Germinal center (tissue), 1 donor: ENCODE results near the gene C3orf20.
A peak's percentile ranks its signal among the peaks of the same experiment; 100 is the strongest.
"Not testable (repeated sequence)": the region's sequence is repeated elsewhere in the genome, so short reads cannot be mapped to it uniquely, and the experiment has no call there.

ENCODE experiments used
- DNase-seq: peaks from one replicate; pipeline ENCODE4 v3.0.0; 2012; ENCODE audit warnings: mixed read lengths, low spot score

The C3orf20 gene

DNA sequence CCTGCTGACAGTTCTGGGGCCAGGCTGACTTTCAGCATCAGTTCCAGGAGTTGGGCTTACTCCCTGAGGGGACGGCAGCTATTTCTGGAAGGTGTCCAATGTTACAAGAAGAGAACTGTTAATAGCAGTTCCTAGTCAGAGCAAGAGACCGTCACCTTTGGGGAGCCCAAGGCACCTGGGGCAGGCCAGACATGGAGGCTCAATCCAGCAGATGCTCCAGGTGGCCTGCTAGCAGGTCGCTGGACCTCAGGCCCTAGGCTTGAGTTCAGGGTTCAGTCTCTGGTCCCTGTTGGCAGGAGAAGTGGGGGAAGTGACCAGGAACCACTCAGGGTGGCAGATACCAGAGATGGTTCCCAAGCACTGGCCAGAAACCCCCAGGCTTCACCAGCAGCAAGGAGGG lies 25.9 kb downstream of the C3orf20 start:
- no peak for DNase-seq

DNA sequence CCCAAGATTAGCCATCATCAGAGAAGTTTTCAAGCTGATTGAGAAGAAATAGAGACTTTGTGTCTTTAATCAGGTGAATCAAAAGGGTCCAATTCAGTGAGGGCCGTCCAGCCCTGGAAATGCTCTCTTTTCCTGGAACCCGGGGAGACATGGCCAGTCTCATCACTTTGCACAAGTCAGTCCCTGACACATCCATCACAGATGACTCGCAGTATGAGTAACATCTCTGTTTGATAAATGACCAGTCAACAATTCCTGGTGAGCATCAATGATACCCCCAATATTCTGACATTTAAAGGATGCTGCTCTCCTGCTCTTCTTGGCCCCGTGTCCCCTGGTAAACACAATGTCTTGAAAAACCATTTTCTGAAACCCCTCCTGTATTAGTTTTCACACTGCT lies 26.7 kb downstream of the C3orf20 start:
- no peak for DNase-seq

GRCh38 chr3:14703128-14703750 lies 28.3 kb downstream of the C3orf20 start:
- no peak for DNase-seq

GRCh38 chr3:14703791-14704190 lies 28.9 kb downstream of the C3orf20 start:
- no peak for DNase-seq

DNA sequence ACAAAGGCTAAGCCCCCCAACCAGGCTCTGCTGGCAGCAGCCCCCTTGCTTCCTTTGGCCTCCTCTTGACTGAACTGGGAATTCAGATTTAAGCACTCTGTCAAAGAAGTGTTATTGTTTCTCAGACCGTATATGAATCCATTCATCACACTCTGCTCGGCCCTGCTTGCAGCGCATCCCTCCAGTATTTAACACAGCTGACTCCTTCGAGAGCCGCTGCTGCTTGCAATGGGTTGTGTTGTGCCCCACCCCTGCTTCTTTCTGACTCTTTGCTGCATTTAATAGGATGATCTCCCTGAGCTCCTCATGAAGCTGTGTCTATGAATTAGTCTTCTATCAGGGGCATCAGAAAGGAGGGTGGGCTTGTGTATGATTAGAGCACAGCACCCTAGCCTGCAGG lies 31.2 kb downstream of the C3orf20 start:
- DNase-seq, result no peak

- DNase-seq, result no peak
Measured at GRCh38 chr3:14716591-14716990, 41.6 kb downstream of the C3orf20 start.

GRCh38 chr3:14717307-14717706 lies 42.4 kb downstream of the C3orf20 start:
- no peak for DNase-seq

DNA sequence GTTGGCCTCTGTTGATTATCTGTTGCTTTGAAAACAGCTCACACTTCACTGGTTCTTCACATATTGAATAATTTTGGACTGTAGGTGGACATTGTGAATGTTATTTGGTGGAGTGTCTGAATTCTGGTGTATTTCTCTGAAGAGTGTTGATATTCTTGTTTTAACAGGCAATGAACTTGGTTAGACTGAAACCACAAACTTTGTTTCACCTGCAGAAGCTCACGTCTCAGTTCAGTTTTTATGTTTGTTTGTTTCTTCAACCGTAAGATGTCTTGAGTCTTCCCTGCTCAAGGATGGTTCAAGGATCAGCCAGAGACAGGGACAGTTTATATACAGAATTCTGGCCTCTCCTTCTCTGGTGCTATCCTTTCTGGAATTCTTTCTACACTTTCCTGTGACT lies 43.6 kb downstream of the C3orf20 start:
- no peak for DNase-seq

DNA sequence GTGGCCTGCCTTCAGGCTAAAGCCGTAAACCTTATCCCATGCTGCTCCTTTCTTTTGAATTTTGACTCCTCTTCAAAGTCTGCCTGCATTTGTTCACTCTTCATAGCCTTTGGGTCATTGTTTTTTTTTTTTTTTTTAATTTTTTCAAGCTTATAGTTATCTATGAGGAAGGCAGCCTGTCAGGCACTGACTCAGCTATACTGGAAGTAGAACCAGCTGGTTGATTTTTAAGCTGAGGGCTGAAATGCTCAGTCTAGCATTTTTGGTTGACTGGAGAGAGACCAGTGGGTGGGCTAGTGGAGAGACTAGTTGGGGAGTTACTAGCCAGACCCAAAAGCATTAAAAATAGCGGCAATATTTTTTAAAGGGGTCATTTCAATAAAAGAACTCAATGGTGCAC lies 44.1 kb downstream of the C3orf20 start:
- DNase-seq, result no peak

GRCh38 chr3:14721126-14721864 lies 46.4 kb downstream of the C3orf20 start:
- DNase-seq, result peak; percentile 31

- no peak for DNase-seq
Measured at GRCh38 chr3:14725013-14725412, 50.1 kb downstream of the C3orf20 start.

GRCh38 chr3:14725564-14726440 lies 50.9 kb downstream of the C3orf20 start:
- DNase-seq, result no peak

DNA sequence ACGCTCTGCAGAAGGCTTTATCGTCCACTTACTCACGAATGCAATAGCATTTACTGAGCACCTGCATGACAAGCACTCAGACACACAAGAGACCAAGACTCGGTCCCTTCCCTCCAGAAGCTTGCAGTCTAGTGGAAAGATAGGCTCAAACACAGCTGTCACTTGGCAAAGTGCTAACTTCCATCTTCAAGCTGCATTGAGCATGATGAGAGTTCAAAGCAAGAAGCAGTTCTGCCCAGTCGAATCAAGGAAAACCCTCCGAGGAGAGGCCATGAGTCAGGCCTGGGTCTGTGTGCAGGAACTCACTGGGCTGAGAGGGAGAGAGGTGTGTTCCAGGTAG lies 51.5 kb downstream of the C3orf20 start:
- DNase-seq, result no peak

DNA sequence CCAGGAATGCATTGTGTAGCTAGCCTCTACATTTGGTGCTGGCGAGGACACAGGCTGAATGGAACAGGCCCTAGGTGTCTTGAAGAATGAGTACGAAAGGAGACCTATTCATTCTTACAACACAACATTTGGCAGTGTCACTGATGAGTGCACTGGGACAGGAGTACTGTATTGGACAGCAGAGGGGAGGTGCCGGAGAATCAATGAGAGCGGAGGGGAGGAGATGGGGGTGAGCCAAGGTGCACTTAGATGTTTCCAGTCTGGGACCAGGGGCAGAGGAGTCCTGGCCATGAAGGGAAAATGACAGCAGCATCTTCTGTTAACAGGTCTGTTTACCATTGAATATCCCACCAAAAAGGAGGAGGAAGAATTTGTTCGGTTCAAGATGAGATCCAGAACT lies 53.2 kb downstream of the C3orf20 start:
- no peak for DNase-seq

GRCh38 chr3:14730703-14731382 lies 55.9 kb downstream of the C3orf20 start:
- DNase-seq, result no peak

DNA sequence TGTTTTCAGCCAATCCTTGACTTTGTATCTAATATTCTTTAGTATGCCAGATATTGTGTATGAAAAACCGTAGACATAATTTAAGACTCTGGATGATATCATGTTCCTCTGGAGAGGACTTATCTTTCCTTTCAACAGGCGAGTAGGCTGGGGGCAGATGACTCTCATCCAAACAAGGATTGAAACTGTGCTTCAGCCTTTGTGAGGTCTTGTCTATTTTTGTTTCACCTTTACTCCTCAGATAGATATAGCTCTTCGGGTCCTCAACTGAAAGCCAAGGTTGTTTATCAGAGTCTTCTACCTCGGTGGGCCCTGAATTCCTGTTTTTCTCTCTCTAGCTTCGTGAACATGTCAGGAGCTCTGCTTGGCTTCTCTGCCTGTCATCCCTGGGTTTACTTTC lies 66.0 kb downstream of the C3orf20 start:
- DNase-seq, result no peak

- no peak for DNase-seq
Measured at GRCh38 chr3:14741510-14741909, 66.6 kb downstream of the C3orf20 start.

- no peak for DNase-seq
Measured at GRCh38 chr3:14744556-14744955, 69.6 kb downstream of the C3orf20 start.

- DNase-seq, result no peak
Measured at GRCh38 chr3:14750650-14751049, 75.7 kb downstream of the C3orf20 start.

GRCh38 chr3:14752979-14753378 lies 78.0 kb downstream of the C3orf20 start:
- not testable (repeated sequence) for DNase-seq

DNA sequence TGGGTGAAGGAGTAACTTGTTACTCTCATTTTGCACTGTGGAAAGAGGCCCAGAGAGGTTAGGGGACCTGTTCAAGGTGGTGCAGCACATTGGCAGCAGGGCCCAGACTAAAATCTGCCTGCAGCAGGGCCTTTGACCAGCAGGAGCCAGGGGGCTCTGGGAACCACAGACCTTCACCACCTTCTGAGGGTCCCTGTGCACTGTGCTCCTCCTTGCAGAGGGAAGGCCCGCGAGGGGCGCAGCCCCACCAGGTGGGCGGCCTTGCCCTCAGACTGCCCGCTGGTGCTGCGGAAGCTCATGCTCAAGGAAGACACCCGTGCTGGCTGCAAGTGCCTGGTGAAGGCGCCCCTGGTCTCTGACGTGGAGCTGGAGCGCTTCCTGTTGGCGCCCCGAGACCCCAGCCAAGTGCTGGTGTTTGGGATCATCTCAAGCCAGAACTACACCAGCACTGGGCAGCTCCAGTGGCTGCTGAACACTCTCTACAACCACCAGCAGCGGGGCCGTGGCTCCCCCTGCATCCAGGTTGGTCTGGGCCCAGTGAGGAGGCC lies 82.3 kb downstream of the C3orf20 start:
- DNase-seq, result no peak

- DNase-seq, result no peak
Measured at GRCh38 chr3:14758297-14758696, 83.4 kb downstream of the C3orf20 start.
